Stimulated activated naive CD4-positive, alpha-beta T cell treated with Interleukin-2 at 50 U/mL for 16 hours (primary cell): Measurements from ENCODE around the gene C2orf69.

Experiments
- DNase-seq: peaks from one replicate; lab custom pipeline; 2025; lab: John Stamatoyannopoulos, UW

The C2orf69 gene

DNA sequence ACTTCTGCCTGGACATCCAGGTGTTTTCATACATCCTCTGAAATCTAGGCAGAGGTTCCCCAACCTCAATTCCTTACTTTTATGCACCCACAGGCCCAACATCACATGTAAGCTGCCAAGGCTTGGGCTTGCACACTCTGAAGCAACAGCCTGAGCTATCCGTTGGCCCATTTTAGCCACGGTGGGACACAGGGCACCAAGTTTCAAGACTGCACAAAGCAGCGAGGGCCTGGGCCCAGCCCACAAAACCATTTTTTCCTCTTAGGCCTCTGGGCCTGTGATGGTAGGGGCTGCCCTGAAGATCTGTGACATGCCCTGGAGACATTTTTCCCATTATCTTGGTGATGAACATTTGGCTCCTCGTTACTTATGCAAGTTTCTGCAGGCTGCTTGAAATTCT is 5.9 kb downstream of the C2orf69 start:
- no peak for DNase-seq

DNA sequence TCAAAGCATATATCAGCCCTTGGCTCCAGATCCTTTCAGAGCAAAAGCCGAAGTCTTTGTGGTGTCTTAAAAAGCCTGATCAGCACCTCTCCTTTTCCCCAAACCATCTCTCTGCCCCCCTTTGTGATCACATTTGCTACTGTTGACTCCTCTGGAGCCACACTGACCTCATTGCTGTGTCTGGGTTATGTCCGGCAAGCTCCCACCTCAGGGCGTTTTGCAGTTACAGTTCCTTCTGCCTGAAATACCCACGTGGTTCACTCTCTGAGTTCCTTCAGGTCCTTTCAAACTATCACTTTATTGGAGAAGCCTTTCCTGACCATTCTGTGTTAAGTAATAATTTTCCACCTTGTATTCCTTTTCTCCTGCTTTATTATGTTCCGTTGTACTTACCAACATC is 11.8 kb downstream of the C2orf69 start:
- no peak for DNase-seq

DNA sequence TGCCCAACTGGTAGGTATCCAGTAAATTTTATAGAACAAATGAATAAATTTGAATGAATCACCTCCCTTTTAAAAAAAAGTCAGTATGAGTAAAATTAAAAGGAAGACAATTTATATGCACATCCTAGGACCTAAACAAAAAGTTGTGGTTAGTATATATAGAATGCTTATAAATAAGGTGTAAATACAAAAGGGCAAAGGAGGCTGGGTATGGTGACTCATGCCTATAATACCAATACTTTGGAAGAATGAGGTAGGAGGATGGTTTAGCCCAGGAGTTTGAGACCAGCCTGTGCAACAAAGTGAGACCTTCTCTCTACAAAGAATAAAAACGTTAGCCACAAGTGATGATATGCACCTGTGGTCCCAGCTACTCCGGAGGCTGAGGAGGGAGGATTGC is 12.8 kb downstream of the C2orf69 start:
- no peak for DNase-seq

DNA sequence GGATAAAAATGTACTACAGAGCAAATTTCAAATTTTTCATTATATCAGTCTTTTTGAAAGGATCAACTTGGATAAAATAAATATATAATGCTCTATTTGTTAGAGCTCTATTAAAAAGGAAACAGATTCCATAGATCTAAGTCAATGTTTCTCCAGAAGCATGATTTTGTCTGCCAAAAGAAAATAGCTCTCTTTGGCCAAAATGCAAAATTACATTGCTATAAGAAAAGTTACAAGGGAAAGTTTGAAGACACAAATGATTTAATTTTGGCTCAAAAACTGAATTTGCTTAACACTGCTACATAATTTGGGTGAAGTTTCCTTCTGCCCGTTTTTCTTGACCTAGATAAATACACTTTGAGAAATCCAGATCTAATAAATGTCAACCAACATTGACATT is 15.7 kb downstream of the C2orf69 start:
- DNase-seq: no peak

DNA sequence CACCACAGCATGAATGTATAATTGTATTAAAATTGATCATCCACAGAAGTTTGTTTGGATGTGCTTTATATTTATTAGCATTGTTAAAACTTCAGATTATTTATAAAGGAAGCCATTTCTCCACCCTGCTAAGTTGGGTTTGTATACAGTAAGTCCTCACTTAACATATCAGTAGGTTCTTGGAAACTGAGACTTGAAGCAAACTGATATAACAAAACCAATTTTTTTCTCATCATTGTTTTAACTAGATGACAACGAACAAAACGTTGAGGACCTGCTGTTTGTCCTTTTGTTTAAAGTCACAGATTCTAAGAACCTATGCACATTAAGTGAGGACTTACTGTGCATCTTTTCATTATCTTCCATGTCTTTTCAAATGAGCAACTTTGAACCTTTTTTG is 17.1 kb downstream of the C2orf69 start:
- no peak for DNase-seq

DNA sequence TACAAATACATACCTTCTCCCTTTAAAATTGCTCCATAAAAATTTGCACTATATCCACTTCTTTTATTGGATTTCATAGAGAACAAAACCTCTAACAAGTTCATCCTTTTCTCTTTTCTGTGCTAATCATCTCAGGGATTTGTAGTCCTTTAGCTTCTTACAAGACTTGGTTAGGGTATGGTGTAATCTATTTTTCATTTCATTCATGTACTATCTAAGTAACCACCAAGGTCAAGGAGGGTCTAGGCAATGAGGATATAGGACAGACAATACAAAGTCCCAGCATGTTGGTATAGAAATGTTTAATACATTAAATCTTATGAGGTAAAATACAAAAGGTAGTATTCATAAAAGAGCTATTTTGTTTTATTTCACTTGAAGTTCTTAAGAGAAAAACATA is 17.5 kb downstream of the C2orf69 start:
- no peak for DNase-seq

DNA sequence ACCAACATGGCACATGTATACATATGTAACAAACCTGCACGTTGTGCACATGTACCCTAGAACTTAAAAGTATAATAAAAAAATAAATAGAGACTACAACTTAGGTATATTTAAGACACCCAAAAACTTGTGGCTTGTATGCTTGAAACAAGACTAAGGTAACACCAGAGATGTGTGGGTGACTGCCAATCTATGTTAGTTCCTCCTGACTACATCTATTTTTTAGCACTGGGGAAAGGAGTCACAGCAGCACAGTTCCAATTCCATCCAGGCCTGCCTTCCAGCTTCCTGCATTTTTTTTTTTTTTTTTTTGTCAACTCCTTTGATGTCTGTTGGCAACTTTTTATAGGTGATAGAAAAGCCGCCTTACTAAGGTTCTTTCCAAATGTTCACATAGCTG is 18.2 kb downstream of the C2orf69 start:
- DNase-seq: no peak

DNA sequence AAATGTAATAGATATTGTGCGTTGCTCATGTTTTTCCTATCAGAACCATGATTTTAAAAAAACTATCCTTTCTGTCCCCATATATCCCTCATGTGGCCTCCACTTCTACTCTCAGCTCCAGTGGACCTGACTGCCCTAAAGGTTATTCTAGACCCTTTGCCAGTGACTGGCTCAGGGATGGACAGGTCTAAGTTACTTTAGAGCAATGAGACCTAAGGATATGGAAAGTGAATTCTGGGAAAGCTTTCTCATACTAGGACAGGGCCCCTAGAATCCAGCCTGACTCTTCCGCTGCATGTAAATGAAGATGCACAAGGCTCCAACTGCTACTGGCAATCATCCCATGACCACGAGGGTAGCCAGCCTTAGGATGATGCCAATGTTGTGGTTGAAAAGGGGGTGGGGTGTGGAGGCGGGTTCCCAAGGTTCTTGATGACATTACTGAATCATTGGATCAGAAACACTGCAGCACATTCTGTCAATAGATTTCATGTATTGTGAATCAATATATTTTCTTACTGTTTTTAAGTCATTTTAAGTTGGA is 21.3 kb downstream of the C2orf69 start:
- DNase-seq: no peak

DNA sequence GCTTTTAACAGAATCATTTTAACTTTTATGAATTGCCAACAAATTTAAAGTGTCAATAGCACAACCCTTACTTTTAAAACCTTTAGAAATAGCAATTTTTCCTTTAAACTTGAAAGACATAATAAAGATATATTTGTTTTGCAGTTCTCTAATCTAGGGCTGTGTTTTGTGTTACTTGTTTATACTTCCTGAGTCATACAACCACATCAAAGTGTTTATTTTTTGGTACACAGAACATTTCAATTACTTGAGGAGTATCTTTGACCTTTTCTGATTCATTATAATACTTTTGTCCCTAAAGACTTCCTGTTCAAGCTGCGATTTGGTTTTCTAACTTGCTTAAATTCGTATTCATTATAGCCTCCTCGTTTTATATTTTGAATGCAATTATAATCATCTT is 22.4 kb downstream of the C2orf69 start:
- DNase-seq: no peak

DNA sequence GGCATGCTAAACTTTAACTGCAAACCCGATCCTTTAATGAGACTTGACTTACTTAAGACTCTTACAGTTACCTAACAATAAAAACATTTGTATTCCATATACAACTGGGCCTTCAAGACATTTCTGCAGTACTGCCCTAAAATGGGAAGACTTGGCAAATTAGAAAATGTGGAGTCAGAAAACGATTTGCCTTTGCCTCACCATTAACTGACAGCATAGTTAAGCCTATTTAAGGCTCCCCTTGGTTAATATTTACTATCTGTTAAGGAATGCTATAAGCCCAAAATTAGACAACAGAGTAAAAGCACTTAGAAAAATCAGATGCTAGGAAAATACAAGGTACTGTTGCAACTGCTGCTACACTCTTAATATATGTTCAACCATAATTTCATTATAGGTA is 25.5 kb downstream of the C2orf69 start:
- no peak for DNase-seq

DNA sequence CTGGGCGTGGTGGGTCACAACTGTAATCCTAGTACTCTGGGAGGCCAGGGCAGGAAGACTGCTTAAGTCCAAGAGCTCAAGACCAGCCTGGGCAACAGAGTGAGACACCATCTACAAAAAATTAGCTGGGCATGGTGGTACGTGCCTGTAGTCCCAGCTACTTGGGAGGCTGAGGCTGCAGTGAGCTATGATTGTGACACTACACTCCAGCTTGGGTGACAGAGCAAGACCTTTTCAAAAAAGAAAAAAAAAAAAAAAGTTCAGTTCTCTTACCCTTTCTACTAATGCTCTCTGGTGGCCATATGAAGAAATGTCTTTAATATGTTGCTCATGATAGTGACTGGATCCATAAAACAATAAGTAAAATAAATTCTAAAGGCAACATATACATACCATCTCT is 29.3 kb downstream of the C2orf69 start:
- DNase-seq: no peak

DNA sequence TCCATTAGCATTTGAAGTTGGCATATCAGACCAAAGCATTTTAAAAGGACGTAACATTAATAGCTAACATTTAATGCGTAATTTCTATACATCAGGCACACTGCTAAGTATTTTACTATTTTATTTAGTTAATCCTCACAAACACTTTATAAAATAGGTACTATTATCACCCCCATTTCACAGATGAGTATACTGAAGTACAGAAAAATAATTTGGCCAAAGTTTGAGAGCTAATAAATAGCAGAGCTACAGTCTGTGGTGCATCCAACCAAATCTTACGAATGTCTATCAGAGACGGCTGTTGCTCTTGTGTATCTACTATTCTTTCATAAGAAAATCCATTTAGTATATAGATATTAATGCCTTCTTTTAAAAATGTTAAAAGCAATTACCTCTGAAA is 32.3 kb downstream of the C2orf69 start:
- no peak for DNase-seq

DNA sequence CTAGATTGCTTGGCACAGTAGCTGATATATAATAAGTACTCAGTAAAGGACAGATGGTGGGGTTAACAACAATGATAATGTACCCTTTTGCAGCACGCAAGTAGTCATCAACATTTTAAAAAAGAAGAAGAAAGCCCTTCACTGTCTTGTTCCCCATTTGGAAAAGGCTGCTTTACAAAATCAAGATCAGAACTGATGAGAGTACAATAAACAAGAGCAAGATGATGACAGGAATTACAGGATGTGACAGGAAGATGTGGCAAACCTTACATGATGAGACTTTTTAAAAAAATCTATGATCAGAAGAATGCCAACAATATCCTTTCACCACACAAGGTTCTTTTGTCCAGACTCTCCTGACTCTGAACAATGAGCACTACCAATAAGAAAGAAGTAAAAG is 35.1 kb downstream of the C2orf69 start:
- no peak for DNase-seq

DNA sequence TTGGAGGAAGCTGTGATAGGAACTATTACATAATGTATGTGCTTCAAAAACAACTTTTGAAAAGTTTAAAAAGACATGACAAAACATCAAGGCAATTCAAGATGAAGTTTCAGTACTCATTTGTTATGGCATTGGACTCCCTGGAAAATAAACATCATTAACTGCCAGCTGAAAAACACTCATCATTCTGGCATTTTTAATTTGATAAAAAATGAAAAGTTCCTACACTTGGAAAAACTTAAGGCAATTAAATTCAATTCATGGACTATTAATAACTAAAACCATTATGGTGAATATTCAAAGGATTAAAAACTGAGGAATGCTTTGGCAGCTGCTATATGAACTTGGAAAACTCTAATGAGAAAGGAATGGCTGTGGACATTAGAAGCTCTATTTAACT is 35.7 kb downstream of the C2orf69 start:
- DNase-seq: no peak

DNA sequence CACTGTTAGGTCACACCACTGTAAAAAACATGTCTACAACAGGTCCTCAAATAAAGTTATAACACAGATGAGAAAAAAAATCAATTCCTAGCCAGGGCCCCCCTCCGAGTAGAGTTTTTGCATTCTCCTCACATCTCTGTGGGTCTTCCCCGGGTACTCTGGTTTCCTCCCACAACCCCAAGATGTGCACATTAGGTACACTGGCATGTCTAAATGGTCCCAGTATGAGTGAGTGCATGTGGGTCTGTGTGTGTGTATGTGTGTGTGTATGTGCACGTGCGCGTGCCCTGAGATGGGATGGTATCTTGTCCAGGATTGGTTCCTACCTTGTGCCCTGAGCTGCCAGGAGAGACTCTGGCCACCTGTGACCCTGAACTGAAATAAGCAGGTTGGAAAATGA is 39.3 kb downstream of the C2orf69 start:
- DNase-seq: no peak

DNA sequence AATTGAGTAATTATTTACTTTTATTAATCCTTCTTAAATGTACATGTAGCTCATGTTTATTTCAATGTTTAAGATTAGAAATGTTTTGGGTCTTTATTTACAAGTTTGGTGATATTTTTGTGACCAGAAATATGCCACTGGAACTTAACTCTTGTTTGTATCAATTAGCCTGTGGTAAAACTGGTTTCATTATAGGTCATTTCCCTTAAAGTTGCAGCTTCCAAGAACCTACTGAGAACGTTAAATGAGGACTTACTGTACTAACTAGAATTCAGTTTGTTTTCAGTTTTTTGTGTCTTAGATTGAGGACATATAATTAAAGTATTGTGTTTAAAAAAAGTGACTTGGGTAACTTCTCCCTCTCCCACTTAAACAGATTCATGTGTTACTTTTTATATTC is 39.9 kb downstream of the C2orf69 start:
- no peak for DNase-seq

DNA sequence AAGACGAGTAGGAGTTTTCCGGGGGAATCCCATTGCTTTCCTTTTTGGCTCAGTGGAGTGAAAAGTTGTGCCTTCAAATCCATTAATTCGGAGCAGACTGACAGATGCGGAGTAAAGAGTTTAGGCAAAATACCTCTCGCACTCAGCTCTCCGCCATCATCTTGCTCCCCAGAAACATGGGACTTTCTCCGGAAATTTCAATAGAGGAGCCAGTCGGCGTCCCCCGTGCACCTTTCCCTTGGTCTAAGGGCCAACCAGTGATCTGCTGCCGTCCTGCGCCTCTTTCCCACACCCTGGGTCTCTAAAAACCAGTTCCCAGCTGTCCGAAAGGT is 43.9 kb downstream of the C2orf69 start:
- no peak for DNase-seq

DNA sequence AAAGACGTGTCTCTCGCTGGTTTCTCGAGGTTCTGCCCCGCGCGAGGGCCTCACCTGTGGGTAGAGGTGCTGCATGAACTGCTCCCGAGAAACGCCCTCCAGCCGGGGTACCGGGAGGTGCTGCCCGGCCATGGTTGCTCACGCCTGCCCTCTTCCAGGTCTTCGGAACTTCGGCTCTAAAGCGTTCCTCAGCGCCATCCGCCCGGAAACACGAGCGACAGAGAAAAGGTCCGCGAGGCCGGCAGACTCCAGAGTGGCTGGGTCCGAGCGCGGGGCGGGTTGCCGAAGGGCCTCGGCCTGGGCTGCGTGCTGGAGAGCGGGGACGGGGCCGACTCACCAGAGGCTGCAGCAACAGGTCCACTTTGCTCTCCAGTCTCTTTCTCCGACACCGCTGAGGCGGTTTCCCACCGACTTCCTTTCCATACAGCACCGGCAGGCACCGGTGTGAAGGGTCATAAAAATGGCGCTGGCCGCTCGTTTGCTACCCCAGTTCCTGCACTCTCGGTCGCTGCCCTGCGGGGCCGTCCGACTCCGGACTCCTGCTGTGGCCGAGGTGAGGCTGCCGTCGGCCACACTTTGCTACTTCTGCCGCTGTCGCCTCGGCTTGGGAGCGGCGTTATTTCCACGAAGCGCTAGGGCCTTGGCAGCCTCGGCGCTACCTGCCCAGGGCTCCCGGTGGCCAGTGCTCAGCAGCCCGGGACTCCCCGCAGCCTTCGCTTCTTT is 44.4 kb downstream of the C2orf69 start, which contains the start of the genes MAIP1 and TYW5:
MAIP1 (plus strand) TSS at position 244 of the 723 bp plus-strand sequence; CDS start at position 461, 217 bp downstream.
TYW5 (minus strand) TSS at position 153 of the 723 bp plus-strand sequence; CDS start at position 132, 21 bp downstream.
- peak; percentile 80 for DNase-seq

DNA sequence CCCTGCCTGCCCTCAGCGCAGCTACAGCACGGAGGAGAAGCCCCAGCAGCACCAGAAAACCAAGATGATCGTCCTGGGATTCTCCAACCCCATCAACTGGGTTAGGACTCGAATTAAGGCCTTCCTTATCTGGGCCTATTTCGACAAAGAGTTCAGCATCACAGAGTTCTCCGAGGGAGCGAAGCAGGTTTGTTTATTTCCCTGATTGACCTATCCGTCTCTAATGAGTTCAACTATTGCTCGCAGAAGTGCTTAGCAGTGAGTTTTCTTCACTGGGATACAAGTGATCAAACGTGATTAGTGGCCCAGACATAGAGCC is 44.9 kb downstream of the C2orf69 start:
- DNase-seq: no peak

DNA sequence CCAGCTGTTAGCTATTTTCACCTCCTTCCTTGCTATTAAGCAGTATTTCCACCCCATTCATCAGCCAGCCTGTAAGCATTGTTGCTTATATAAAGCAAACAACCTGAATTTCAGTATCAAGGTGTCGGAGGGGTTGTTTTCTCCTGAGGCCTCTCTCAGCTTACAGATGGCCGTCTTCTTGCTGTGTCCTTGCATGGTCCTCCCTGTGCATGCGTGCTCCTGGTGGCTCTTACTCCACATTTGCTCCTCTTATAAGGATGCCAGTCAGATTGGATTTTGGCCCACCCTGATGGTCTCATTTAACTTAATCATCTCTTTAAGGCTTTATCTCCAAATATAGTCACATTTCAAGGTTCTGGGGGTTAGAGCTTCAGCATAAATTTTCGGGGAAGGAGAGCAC is 46.9 kb downstream of the C2orf69 start:
- DNase-seq: no peak

DNA sequence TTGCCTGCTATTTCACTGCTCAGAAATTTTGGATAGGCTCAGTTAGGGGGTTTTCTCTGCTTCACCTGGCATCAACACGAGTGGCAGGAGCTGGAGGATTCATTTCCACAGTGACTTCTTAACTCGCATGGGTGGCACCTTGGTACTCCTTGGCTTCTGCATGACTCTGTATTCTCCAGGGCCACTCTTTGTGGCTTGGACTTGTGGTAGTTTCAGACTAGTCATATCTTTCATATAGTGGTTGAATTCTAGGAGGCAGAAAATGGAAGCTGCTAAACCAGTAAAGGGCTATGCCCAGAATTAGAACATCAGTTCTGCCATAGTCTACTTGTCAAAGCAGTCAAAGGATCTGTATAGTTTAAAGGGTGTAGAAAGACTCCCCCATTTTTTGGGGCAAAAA is 51.1 kb downstream of the C2orf69 start:
- no peak for DNase-seq

DNA sequence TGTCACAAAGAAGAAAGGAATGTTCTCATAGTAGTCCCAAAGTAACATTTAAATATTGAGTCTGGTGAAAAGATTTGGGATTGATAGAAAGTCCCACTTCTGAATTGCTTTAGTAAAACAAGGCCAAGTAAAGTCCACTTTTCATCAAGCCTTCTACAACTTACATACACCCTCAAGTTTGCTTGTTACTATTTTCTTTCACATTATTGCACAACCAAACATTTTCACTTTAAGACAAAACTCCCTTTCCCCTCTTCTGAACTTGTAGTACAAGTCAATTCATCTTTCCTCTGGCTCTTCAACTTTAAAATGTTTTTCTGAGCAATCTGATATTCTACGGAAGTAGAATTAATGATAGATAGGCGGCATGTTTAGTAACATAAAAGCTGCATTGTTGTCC is 55.3 kb downstream of the C2orf69 start:
- DNase-seq: no peak

DNA sequence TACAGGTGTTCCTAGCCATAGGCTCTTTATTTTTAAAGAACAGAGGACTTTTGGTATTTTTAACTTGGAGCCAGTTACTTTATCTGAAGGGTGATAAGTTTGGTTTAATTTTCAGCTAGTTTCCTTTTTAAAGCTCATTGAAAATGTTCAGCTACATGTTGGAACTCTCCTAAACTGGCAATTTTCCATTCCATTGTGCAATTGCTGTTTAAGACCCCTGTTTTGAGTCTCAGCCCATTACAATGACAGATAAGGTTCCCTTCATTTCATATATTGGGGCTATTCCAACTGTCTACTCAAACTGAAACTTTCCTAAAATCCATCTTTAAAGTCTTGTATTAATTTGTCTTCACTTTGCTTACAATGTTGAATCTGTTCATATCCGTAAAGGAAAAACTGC is 55.9 kb downstream of the C2orf69 start:
- no peak for DNase-seq

DNA sequence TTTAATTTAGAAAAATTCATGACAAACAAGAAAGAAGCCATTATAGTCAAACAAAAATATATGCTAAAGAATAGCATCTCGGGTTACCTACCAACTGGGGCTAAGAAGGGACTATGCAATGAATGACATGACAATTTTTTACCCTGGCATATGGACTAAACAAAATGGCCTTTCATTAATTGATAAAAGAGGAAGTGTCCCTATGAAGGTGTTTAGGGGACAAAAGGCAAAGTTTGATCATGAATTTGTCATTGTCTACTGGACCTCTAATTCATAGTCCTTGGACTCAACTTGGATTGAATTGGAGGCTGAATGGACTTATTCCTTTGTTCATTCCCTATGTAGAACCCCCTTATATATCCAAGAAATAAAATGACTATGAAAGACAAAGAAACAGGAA is 57.0 kb downstream of the C2orf69 start:
- DNase-seq: no peak
